ENCODE measurements around the gene RFX6.

Gene RFX6

GRCh38 chr6:116872771-116873170, 4.3 kb upstream of the RFX6 start:
- Histone ChIP-seq H4K5ac (ENCODE audit: low read length) (no peak overlapping the region), H2AK5ac (ENCODE audit: low read length) (no peak overlapping the region), H2BK120ac (ENCODE audit: low read depth, low read length) (no peak overlapping the region), H3K79me2 (ENCODE audit: control insufficient read depth, insufficient read depth, low read length) (no peaks in the 10 kb centered on the region), H3K36me3 (ENCODE audit: control insufficient read depth, insufficient read depth, low read length) (no peaks in the 10 kb centered on the region), H3K4ac (ENCODE audit: low read depth, low read length) (no peak overlapping the region), H3K18ac (ENCODE audit: low read length) (no peak overlapping the region), H3K9ac (ENCODE audit: low read length) (no peak overlapping the region), H3K4me1 (ENCODE audit: control insufficient read depth, low read depth, low read length) (no peaks in the 10 kb centered on the region), H4K8ac (ENCODE audit: low read depth, low read length) (no peak overlapping the region), H3K27me3 (ENCODE audit: insufficient read depth, low read length, poor library complexity) (peaks cover 20% of the 10 kb centered on the region), H3K79me1 (ENCODE audit: low read length) (no peaks in the 10 kb centered on the region), H3K4me2 (ENCODE audit: low read length) (no peak overlapping the region), H3K56ac (ENCODE audit: low read length) (no peak overlapping the region), H3K4me3 (ENCODE audit: low read length) (no peak overlapping the region), H3K27ac (ENCODE audit: low read depth, low read length) (no peak overlapping the region), H2BK5ac (ENCODE audit: low read length) (no peak overlapping the region), H2BK15ac (replicated peaks; ENCODE audit: low read depth) (no peak overlapping the region), H3K23ac (ENCODE audit: low read length) (no peak overlapping the region)
- no CpG with 5 or more reads among the region's 4 CpGs for WGBS (ENCODE audit: extremely low coverage, insufficient coverage, low lambda C conversion rate)
- no peak for DNase-seq

- Histone ChIP-seq H4K5ac (ENCODE audit: low read length) (no peak overlapping the region), H3K18ac (ENCODE audit: low read length) (no peak overlapping the region), H2BK120ac (ENCODE audit: low read depth, low read length) (no peak overlapping the region), H2BK15ac (replicated peaks; ENCODE audit: low read depth) (no peak overlapping the region), H3K36me3 (ENCODE audit: control insufficient read depth, insufficient read depth, low read length) (no peaks in the 10 kb centered on the region), H3K79me1 (ENCODE audit: low read length) (no peaks in the 10 kb centered on the region), H2BK5ac (ENCODE audit: low read length) (no peak overlapping the region), H3K56ac (ENCODE audit: low read length) (no peak overlapping the region), H3K4me1 (ENCODE audit: control insufficient read depth, low read depth, low read length) (no peaks in the 10 kb centered on the region), H3K4ac (ENCODE audit: low read depth, low read length) (no peak overlapping the region), H4K8ac (ENCODE audit: low read depth, low read length) (no peak overlapping the region), H3K27ac (ENCODE audit: low read depth, low read length) (no peak overlapping the region), H3K9ac (ENCODE audit: low read length) (no peak overlapping the region), H3K79me2 (ENCODE audit: control insufficient read depth, insufficient read depth, low read length) (no peaks in the 10 kb centered on the region), H3K4me3 (ENCODE audit: low read length) (no peak overlapping the region), H2AK5ac (ENCODE audit: low read length) (no peak overlapping the region), H3K27me3 (ENCODE audit: insufficient read depth, low read length, poor library complexity) (peaks cover 21% of the 10 kb centered on the region), H3K23ac (ENCODE audit: low read length) (no peak overlapping the region), H3K4me2 (ENCODE audit: low read length) (no peak overlapping the region)
- no peak for DNase-seq
- no CpG with 5 or more reads among the region's 8 CpGs for WGBS (ENCODE audit: extremely low coverage, insufficient coverage, low lambda C conversion rate)
Observed at GRCh38 chr6:116876107-116876506, 935 bp upstream of the RFX6 start.

GRCh38 chr6:116877743-116878142, 701 bp downstream of the RFX6 start:
- no peak overlapping the region for H4K5ac ChIP-seq (ENCODE audit: low read length)
- no peak overlapping the region for H2BK120ac ChIP-seq (ENCODE audit: low read depth, low read length)
- no peak overlapping the region for H3K27ac ChIP-seq (ENCODE audit: low read depth, low read length)
- no peak overlapping the region for H2BK15ac ChIP-seq (replicated peaks; ENCODE audit: low read depth)
- no peaks in the 10 kb centered on the region for H3K79me1 ChIP-seq (ENCODE audit: low read length)
- H3K18ac ChIP-seq (ENCODE audit: low read length) = no peak overlapping the region
- no peak overlapping the region for H3K4me3 ChIP-seq (ENCODE audit: low read length)
- H3K4ac ChIP-seq (ENCODE audit: low read depth, low read length) = no peak overlapping the region
- no peak overlapping the region for H4K8ac ChIP-seq (ENCODE audit: low read depth, low read length)
- H3K27me3 ChIP-seq (ENCODE audit: insufficient read depth, low read length, poor library complexity) = peaks cover 21% of the 10 kb centered on the region
- no CpG with 5 or more reads among the region's 10 CpGs for WGBS (ENCODE audit: extremely low coverage, insufficient coverage, low lambda C conversion rate)
- H2AK5ac ChIP-seq (ENCODE audit: low read length) = no peak overlapping the region
- H3K36me3 ChIP-seq (ENCODE audit: control insufficient read depth, insufficient read depth, low read length) = no peaks in the 10 kb centered on the region
- no peaks in the 10 kb centered on the region for H3K79me2 ChIP-seq (ENCODE audit: control insufficient read depth, insufficient read depth, low read length)
- no peak overlapping the region for H2BK5ac ChIP-seq (ENCODE audit: low read length)
- H3K4me2 ChIP-seq (ENCODE audit: low read length) = no peak overlapping the region
- H3K23ac ChIP-seq (ENCODE audit: low read length) = no peak overlapping the region
- DNase-seq = peak; percentile 18
- H3K4me1 ChIP-seq (ENCODE audit: control insufficient read depth, low read depth, low read length) = no peaks in the 10 kb centered on the region
- H3K9ac ChIP-seq (ENCODE audit: low read length) = no peak overlapping the region
- no peak overlapping the region for H3K56ac ChIP-seq (ENCODE audit: low read length)

GRCh38 chr6:116881236-116881635, 4.2 kb downstream of the RFX6 start:
- Histone ChIP-seq H2AK5ac (ENCODE audit: low read length) (no peak overlapping the region), H3K4me1 (ENCODE audit: control insufficient read depth, low read depth, low read length) (no peaks in the 10 kb centered on the region), H4K8ac (ENCODE audit: low read depth, low read length) (no peak overlapping the region), H3K27ac (ENCODE audit: low read depth, low read length) (no peak overlapping the region), H4K5ac (ENCODE audit: low read length) (no peak overlapping the region), H3K56ac (ENCODE audit: low read length) (no peak overlapping the region), H2BK120ac (ENCODE audit: low read depth, low read length) (no peak overlapping the region), H3K4me3 (ENCODE audit: low read length) (no peak overlapping the region), H3K4ac (ENCODE audit: low read depth, low read length) (no peak overlapping the region), H3K4me2 (ENCODE audit: low read length) (no peak overlapping the region), H3K23ac (ENCODE audit: low read length) (no peak overlapping the region), H3K27me3 (ENCODE audit: insufficient read depth, low read length, poor library complexity) (peaks cover 14% of the 10 kb centered on the region), H3K18ac (ENCODE audit: low read length) (no peak overlapping the region), H3K9ac (ENCODE audit: low read length) (no peak overlapping the region), H2BK15ac (replicated peaks; ENCODE audit: low read depth) (no peak overlapping the region), H3K79me2 (ENCODE audit: control insufficient read depth, insufficient read depth, low read length) (no peaks in the 10 kb centered on the region), H2BK5ac (ENCODE audit: low read length) (no peak overlapping the region), H3K79me1 (ENCODE audit: low read length) (no peaks in the 10 kb centered on the region), H3K36me3 (ENCODE audit: control insufficient read depth, insufficient read depth, low read length) (no peaks in the 10 kb centered on the region)
- DNase-seq = no peak

GRCh38 chr6:116883005-116883404, 6.0 kb downstream of the RFX6 start:
- no peak for DNase-seq
- Histone ChIP-seq H4K8ac (ENCODE audit: low read depth, low read length) (no peak overlapping the region), H3K4me3 (ENCODE audit: low read length) (no peak overlapping the region), H3K27me3 (ENCODE audit: insufficient read depth, low read length, poor library complexity) (no peaks in the 10 kb centered on the region), H3K79me2 (ENCODE audit: control insufficient read depth, insufficient read depth, low read length) (no peaks in the 10 kb centered on the region), H3K79me1 (ENCODE audit: low read length) (no peaks in the 10 kb centered on the region), H2BK15ac (replicated peaks; ENCODE audit: low read depth) (no peak overlapping the region), H3K36me3 (ENCODE audit: control insufficient read depth, insufficient read depth, low read length) (no peaks in the 10 kb centered on the region), H3K56ac (ENCODE audit: low read length) (no peak overlapping the region), H3K4me1 (ENCODE audit: control insufficient read depth, low read depth, low read length) (no peaks in the 10 kb centered on the region), H3K4ac (ENCODE audit: low read depth, low read length) (no peak overlapping the region), H3K9ac (ENCODE audit: low read length) (no peak overlapping the region), H4K5ac (ENCODE audit: low read length) (no peak overlapping the region), H2AK5ac (ENCODE audit: low read length) (no peak overlapping the region), H3K18ac (ENCODE audit: low read length) (no peak overlapping the region), H2BK120ac (ENCODE audit: low read depth, low read length) (no peak overlapping the region), H3K27ac (ENCODE audit: low read depth, low read length) (no peak overlapping the region), H3K23ac (ENCODE audit: low read length) (no peak overlapping the region), H3K4me2 (ENCODE audit: low read length) (no peak overlapping the region), H2BK5ac (ENCODE audit: low read length) (no peak overlapping the region)
- WGBS (ENCODE audit: extremely low coverage, insufficient coverage, low lambda C conversion rate) = no CpG with 5 or more reads among the region's 1 CpG

GRCh38 chr6:116884530-116884929, 7.5 kb downstream of the RFX6 start:
- no peak overlapping the region for H3K18ac ChIP-seq (ENCODE audit: low read length)
- H3K79me2 ChIP-seq (ENCODE audit: control insufficient read depth, insufficient read depth, low read length) = no peaks in the 10 kb centered on the region
- no peak overlapping the region for H3K27ac ChIP-seq (ENCODE audit: low read depth, low read length)
- H3K79me1 ChIP-seq (ENCODE audit: low read length) = no peaks in the 10 kb centered on the region
- H3K23ac ChIP-seq (ENCODE audit: low read length) = no peak overlapping the region
- H2BK15ac ChIP-seq (replicated peaks; ENCODE audit: low read depth) = no peak overlapping the region
- no peak overlapping the region for H2BK120ac ChIP-seq (ENCODE audit: low read depth, low read length)
- no peaks in the 10 kb centered on the region for H3K4me1 ChIP-seq (ENCODE audit: control insufficient read depth, low read depth, low read length)
- no peak overlapping the region for H3K56ac ChIP-seq (ENCODE audit: low read length)
- WGBS (ENCODE audit: extremely low coverage, insufficient coverage, low lambda C conversion rate) = no CpG with 5 or more reads among the region's 3 CpGs
- no peak overlapping the region for H3K4me2 ChIP-seq (ENCODE audit: low read length)
- H4K5ac ChIP-seq (ENCODE audit: low read length) = no peak overlapping the region
- no peak overlapping the region for H3K4ac ChIP-seq (ENCODE audit: low read depth, low read length)
- no peak overlapping the region for H3K4me3 ChIP-seq (ENCODE audit: low read length)
- no peaks in the 10 kb centered on the region for H3K27me3 ChIP-seq (ENCODE audit: insufficient read depth, low read length, poor library complexity)
- H3K9ac ChIP-seq (ENCODE audit: low read length) = no peak overlapping the region
- no peaks in the 10 kb centered on the region for H3K36me3 ChIP-seq (ENCODE audit: control insufficient read depth, insufficient read depth, low read length)
- H2AK5ac ChIP-seq (ENCODE audit: low read length) = no peak overlapping the region
- peak; percentile 34 for DNase-seq
- no peak overlapping the region for H2BK5ac ChIP-seq (ENCODE audit: low read length)
- H4K8ac ChIP-seq (ENCODE audit: low read depth, low read length) = no peak overlapping the region

Data from mesendoderm (in vitro differentiated cells).